Neural progenitor cell (in vitro differentiated cells): Measurements from ENCODE around the gene AGPS. TPM values are rescaled to one million over a fixed set of nuclear protein-coding genes. Genes with fewer than 3 reads are reported as not detected.
A peak's percentile ranks its signal among the peaks of the same experiment; 100 is the strongest.

Experiments used
- DNase-seq: peaks from one replicate; pipeline ENCODE4 v3.0.0-alpha.2; 2016; ENCODE audit warnings: low spot score
- H2AFZ ChIP-seq: fragments of 200-600 bp; sonication (generic); replicated peaks from 2 replicates; pipeline ENCODE4 v1.6.1; 2016; ENCODE audit warnings: antibody characterized with exemption
- H3F3A ChIP-seq: fragments of 200-600 bp; sonication (generic); 2 replicates; pipeline ENCODE4 v1.6.1; 2016; ENCODE audit warnings: antibody characterized with exemption, low read depth
- H3K27ac ChIP-seq: fragments of 200-600 bp; sonication (generic); 2 replicates; pipeline ENCODE4 v1.5.1; 2016; ENCODE audit warnings: mild to moderate bottlenecking
- H3K27me3 ChIP-seq: fragments of 200-600 bp; sonication (generic); 2 replicates; pipeline ENCODE4 v1.6.1; 2016; ENCODE audit warnings: mild to moderate bottlenecking, moderate library complexity
- H3K36me3 ChIP-seq: fragments of 200-600 bp; sonication (generic); 2 replicates; pipeline ENCODE4 v1.5.1; 2016
- H3K4me1 ChIP-seq: fragments of 200-600 bp; sonication (generic); 2 replicates; pipeline ENCODE4 v1.6.1; 2016; ENCODE audit warnings: mixed run types
- H3K4me2 ChIP-seq: fragments of 200-600 bp; sonication (generic); 2 replicates; pipeline ENCODE4 v1.6.1; 2016
- H3K4me3 ChIP-seq: fragments of 200-600 bp; sonication (generic); 2 replicates; pipeline ENCODE4 v1.5.1; 2016
- H3K79me2 ChIP-seq: fragments of 200-600 bp; sonication (generic); 2 replicates; pipeline ENCODE4 v1.6.1; 2016; ENCODE audit warnings: low read depth
- H3K9ac ChIP-seq: fragments of 200-600 bp; sonication (generic); 2 replicates; pipeline ENCODE4 v1.6.1; 2016
- H3K9me3 ChIP-seq: fragments of 200-600 bp; sonication (generic); 2 replicates; pipeline ENCODE4 v1.5.1; 2016; ENCODE audit warnings: low read depth
- H4K20me1 ChIP-seq: fragments of 200-600 bp; sonication (generic); 2 replicates; pipeline ENCODE4 v1.6.1; 2016; ENCODE audit warnings: low read depth
- H3K27ac Mint-ChIP-seq: 3 replicates; pipeline ENCODE4 v1.8.0; 2021; ENCODE audit warnings: mixed read lengths
- H3K27me3 Mint-ChIP-seq: 2 replicates; pipeline ENCODE4 v1.8.0; 2022; ENCODE audit warnings: low read depth, mild to moderate bottlenecking, inconsistent platforms, moderate library complexity, mixed read lengths; ENCODE audit not compliant: insufficient read depth
- H3K36me3 Mint-ChIP-seq: 3 replicates; pipeline ENCODE4 v1.8.0; 2021; ENCODE audit warnings: mixed read lengths
- H3K4me1 Mint-ChIP-seq: 3 replicates; pipeline ENCODE4 v1.8.0; 2021; ENCODE audit warnings: mixed read lengths
- H3K4me3 Mint-ChIP-seq: 3 replicates; pipeline ENCODE4 v1.8.0; 2021; ENCODE audit warnings: mild to moderate bottlenecking, moderate library complexity, mixed read lengths
- H3K9me3 Mint-ChIP-seq: 3 replicates; pipeline ENCODE4 v1.8.0; 2020; ENCODE audit warnings: mixed read lengths
- CTCF ChIP-seq: fragments of 200-600 bp; sonication (generic); IDR thresholded peaks from 2 replicates; pipeline ENCODE4 v1.5.1; 2017; ENCODE audit warnings: antibody characterized with exemption, mild to moderate bottlenecking
- EZH2 ChIP-seq: fragments of 200-600 bp; sonication (generic); IDR thresholded peaks from 2 replicates; pipeline ENCODE4 v1.6.1; 2017; ENCODE audit warnings: antibody characterized with exemption, mild to moderate bottlenecking, moderate library complexity
- EZH2phosphoT487 ChIP-seq: fragments of 200-600 bp; sonication (generic); IDR thresholded peaks from 2 replicates; pipeline ENCODE4 v1.6.1; 2017; ENCODE audit warnings: antibody characterized with exemption
- total RNA-seq: library from RNA; depleted of rRNA; stranded (reverse); fragments of >200 nt; gene quantifications from 2 replicates; pipeline ENCODE4 v1.2.3, GENCODE V29; 2015; ENCODE audit warnings: low replicate concordance

AGPS gene
- total RNA-seq, 1 donor from 2014 or later = 63.5 TPM

- H3K4me3 ChIP-seq = no peak overlapping the region
- no peak overlapping the region for H3K4me3 Mint-ChIP-seq
- H3K4me2 ChIP-seq = peak overlapping the region; percentile 90
These were observed 2.0 kb downstream of the AGPS start for GRCh38 chr2:177394594-177394973.

GRCh38 chr2:177395351-177396065, 2.9 kb downstream of the AGPS start:
- no peak overlapping the region for H3K4me2 ChIP-seq
- no peak overlapping the region for H2AFZ ChIP-seq
- H4K20me1 ChIP-seq = peaks cover 22% of the 10 kb centered on the region
- Mint-ChIP-seq H3K27ac (no peak overlapping the region), H3K4me1 (peaks cover 24% of the 10 kb centered on the region), H3K36me3 (peaks cover 10% of the 10 kb centered on the region), H3K27me3 (no peaks in the 10 kb centered on the region), H3K9me3 (no peaks in the 10 kb centered on the region), H3K4me3 (no peak overlapping the region)
- no peak overlapping the region for H3K27ac ChIP-seq
- H3F3A ChIP-seq = no peaks in the 10 kb centered on the region
- H3K9me3 ChIP-seq = no peaks in the 10 kb centered on the region
- no peak for TF ChIP-seq CTCF
- no peak overlapping the region for H3K9ac ChIP-seq
- no peaks in the 10 kb centered on the region for H3K27me3 ChIP-seq
- no peak for DNase-seq
- no peak overlapping the region for H3K4me3 ChIP-seq
- peaks cover 20% of the 10 kb centered on the region for H3K4me1 ChIP-seq
- peaks cover 85% of the 10 kb centered on the region for H3K79me2 ChIP-seq
- no peaks in the 10 kb centered on the region for H3K36me3 ChIP-seq

More at GRCh38 chr2:177394594-177394973, 2.0 kb downstream of the AGPS start:
- Histone ChIP-seq H2AFZ (no peak overlapping the region), H3K36me3 (no peaks in the 10 kb centered on the region), H3K27me3 (no peaks in the 10 kb centered on the region), H3F3A (no peaks in the 10 kb centered on the region), H3K4me1 (peaks cover 20% of the 10 kb centered on the region), H3K27ac (no peak overlapping the region), H4K20me1 (peaks cover 22% of the 10 kb centered on the region), H3K9me3 (no peaks in the 10 kb centered on the region), H3K9ac (no peak overlapping the region), H3K79me2 (peaks cover 76% of the 10 kb centered on the region)
- DNase-seq = no peak
- Mint-ChIP-seq H3K27ac (no peak overlapping the region), H3K36me3 (peaks cover 10% of the 10 kb centered on the region), H3K9me3 (no peaks in the 10 kb centered on the region), H3K27me3 (no peaks in the 10 kb centered on the region), H3K4me1 (peaks cover 24% of the 10 kb centered on the region)
- TF ChIP-seq CTCF (no peak), EZH2phosphoT487 (no peak), EZH2 (no peak)

- H3K27ac ChIP-seq = no peak overlapping the region
- H3K4me1 Mint-ChIP-seq = peaks cover 21% of the 10 kb centered on the region
- H3K9ac ChIP-seq = no peak overlapping the region
- H3K27me3 Mint-ChIP-seq = no peaks in the 10 kb centered on the region
- H3K27ac Mint-ChIP-seq = no peak overlapping the region
- H3K4me3 Mint-ChIP-seq = no peak overlapping the region
- no peaks in the 10 kb centered on the region for H3K27me3 ChIP-seq
- H3K4me2 ChIP-seq = no peak overlapping the region
- peaks cover 22% of the 10 kb centered on the region for H4K20me1 ChIP-seq
- H3K36me3 Mint-ChIP-seq = peaks cover 10% of the 10 kb centered on the region
- TF ChIP-seq EZH2 (no peak), CTCF (no peak), EZH2phosphoT487 (no peak)
- DNase-seq = no peak
- H3K4me1 ChIP-seq = peaks cover 18% of the 10 kb centered on the region
- no peaks in the 10 kb centered on the region for H3F3A ChIP-seq
- no peaks in the 10 kb centered on the region for H3K36me3 ChIP-seq
- no peak overlapping the region for H3K4me3 ChIP-seq
- H3K9me3 ChIP-seq = no peaks in the 10 kb centered on the region
- no peaks in the 10 kb centered on the region for H3K9me3 Mint-ChIP-seq
- H3K79me2 ChIP-seq = peaks cover 97% of the 10 kb centered on the region
- H2AFZ ChIP-seq = no peak overlapping the region
These were observed 4.3 kb downstream of the AGPS start for GRCh38 chr2:177396703-177397460.
